IPS DF 19.7 (cell line): ENCODE results near the gene GKN2.
"Not testable (repeated sequence)": the region's sequence is repeated elsewhere in the genome, so short reads cannot be mapped to it uniquely, and the experiment has no call there.

Experiments used
- DNase-seq: peaks from one replicate; pipeline ENCODE4 v3.0.0-alpha.2; 2013; ENCODE audit warnings: low read depth, low spot score

Gene GKN2

GRCh38 chr2:68920481-68921170 lies 32.1 kb downstream of the GKN2 start:
- DNase-seq: no peak

GRCh38 chr2:68918497-68918896 lies 34.2 kb downstream of the GKN2 start:
- DNase-seq: no peak

- no peak for DNase-seq
Observed at GRCh38 chr2:68917034-68917718, 35.5 kb downstream of the GKN2 start.

GRCh38 chr2:68916226-68916625 lies 36.5 kb downstream of the GKN2 start:
- no peak for DNase-seq

GRCh38 chr2:68915393-68915792 lies 37.3 kb downstream of the GKN2 start:
- no peak for DNase-seq

GRCh38 chr2:68913359-68913758 lies 39.3 kb downstream of the GKN2 start:
- DNase-seq: no peak

- DNase-seq: no peak
Observed at GRCh38 chr2:68912732-68913131, 40.0 kb downstream of the GKN2 start.

- DNase-seq: no peak
Observed at GRCh38 chr2:68912111-68912510, 40.6 kb downstream of the GKN2 start.

GRCh38 chr2:68911709-68912108 lies 41.0 kb downstream of the GKN2 start:
- no peak for DNase-seq

GRCh38 chr2:68911246-68911645 lies 41.4 kb downstream of the GKN2 start:
- no peak for DNase-seq

- peak; percentile 61 for DNase-seq
Observed at GRCh38 chr2:68909793-68910674, 42.7 kb downstream of the GKN2 start.

GRCh38 chr2:68908392-68908970 lies 44.2 kb downstream of the GKN2 start:
- peak; percentile 75 for DNase-seq

GRCh38 chr2:68907920-68908253 lies 44.8 kb downstream of the GKN2 start:
- no peak for DNase-seq

GRCh38 chr2:68907232-68907919 lies 45.3 kb downstream of the GKN2 start:
- no peak for DNase-seq

- DNase-seq: no peak
Observed at GRCh38 chr2:68906716-68907115, 46.0 kb downstream of the GKN2 start.

GRCh38 chr2:68905116-68905515 lies 47.6 kb downstream of the GKN2 start:
- no peak for DNase-seq

- no peak for DNase-seq
Observed at GRCh38 chr2:68901561-68901960, 51.1 kb downstream of the GKN2 start.

- no peak for DNase-seq
Observed at GRCh38 chr2:68901199-68901514, 51.5 kb downstream of the GKN2 start.

- DNase-seq: no peak
Observed at GRCh38 chr2:68900496-68901198, 52.0 kb downstream of the GKN2 start.

- not testable (repeated sequence) for DNase-seq
Observed at GRCh38 chr2:68895981-68896380, 56.7 kb downstream of the GKN2 start.
